Neutrophil (primary cell): Measurements from ENCODE around the gene KMT2D.

ENCODE experiments used
- H3K27ac ChIP-seq: fragments of 200-600 bp; sonication (generic); 2 replicates; pipeline ENCODE4 v1.5.1; 2016; ENCODE audit warnings: mild to moderate bottlenecking, moderate library complexity
- H3K27me3 ChIP-seq: fragments of 200-600 bp; sonication (generic); 2 replicates; pipeline ENCODE4 v1.6.0; 2016; ENCODE audit warnings: mild to moderate bottlenecking
- H3K36me3 ChIP-seq: fragments of 200-600 bp; sonication (generic); 2 replicates; pipeline ENCODE4 v1.5.1; 2017
- H3K4me1 ChIP-seq, 2 experiments: fragments of 200-600 bp in 1 of 2; sonication (generic) in 1 of 2; 1 replicate in 1 of 2; 2 replicates in 1 of 2; pipeline versions ENCODE4 v1.5.1 to v1.6.1; 2013 to 2016; ENCODE audit warnings: low read depth in 1 of 2, low read length in 1 of 2, mild to moderate bottlenecking in 1 of 2, moderate library complexity in 1 of 2; ENCODE audit not compliant: control insufficient read depth in 1 of 2, insufficient read depth in 1 of 2
- H3K4me3 ChIP-seq, 2 experiments: fragments of 200-600 bp in 1 of 2; sonication (generic) in 1 of 2; 1 replicate in 1 of 2; 2 replicates in 1 of 2; pipeline ENCODE4 v1.5.1; 2013 to 2016; ENCODE audit warnings: low read depth in 1 of 2, low read length in 1 of 2, mild to moderate bottlenecking in 1 of 2, moderate library complexity in 1 of 2
- H3K9me3 ChIP-seq: fragments of 200-600 bp; sonication (generic); 2 replicates; pipeline ENCODE4 v1.5.1; 2016
- TF ChIP-seq, protein P1 (sequence below): fragments of 200-600 bp; sonication (generic); IDR thresholded peaks from 2 replicates; pipeline ENCODE4 v1.5.1; 2016; ENCODE audit warnings: antibody characterized with exemption

Gene KMT2D

DNA sequence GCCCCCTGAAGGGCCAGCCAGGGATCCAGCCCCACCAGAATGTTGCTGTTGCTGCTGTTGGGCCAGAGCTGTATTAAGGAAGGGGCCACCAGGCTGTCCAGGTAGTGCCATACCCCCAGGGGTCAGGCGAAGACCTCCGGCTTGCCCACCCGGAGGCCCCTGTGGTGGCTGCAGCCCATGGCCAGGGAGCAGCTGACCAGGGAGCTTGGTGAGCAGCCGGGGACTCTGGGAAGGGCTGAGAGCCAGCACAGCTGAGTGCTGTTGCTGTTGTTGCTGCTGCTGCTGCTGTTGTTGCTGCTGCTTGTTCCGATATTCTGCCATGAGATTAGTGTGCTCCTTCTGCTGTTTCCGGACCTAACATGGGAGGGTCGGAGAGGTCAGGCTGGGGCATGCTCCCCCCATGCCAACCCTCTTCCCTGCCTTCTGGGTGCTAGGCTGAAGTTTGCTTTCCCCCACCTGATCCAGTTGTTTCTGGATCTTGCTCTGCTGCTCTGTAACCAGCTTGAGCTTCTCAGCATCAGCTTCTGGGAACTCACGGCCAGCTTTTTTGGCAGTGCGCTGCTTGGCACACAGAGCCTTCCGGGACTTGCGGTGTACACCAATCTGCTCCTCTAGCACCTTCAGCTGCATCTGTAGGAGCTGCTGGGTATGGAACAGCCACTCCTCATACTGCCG is 26.8 kb downstream of the KMT2D start:
- Histone ChIP-seq H3K27me3 (no peaks in the 10 kb centered on the region), H3K4me3 (no peak overlapping the region), H3K9me3 (no peaks in the 10 kb centered on the region), H3K27ac (no peak overlapping the region), H3K36me3 (peaks cover 97% of the 10 kb centered on the region), H3K4me1 (peaks cover 22 to 25% of the 10 kb centered on the region in 2 experiments)
- TF ChIP-seq, protein P1, sequence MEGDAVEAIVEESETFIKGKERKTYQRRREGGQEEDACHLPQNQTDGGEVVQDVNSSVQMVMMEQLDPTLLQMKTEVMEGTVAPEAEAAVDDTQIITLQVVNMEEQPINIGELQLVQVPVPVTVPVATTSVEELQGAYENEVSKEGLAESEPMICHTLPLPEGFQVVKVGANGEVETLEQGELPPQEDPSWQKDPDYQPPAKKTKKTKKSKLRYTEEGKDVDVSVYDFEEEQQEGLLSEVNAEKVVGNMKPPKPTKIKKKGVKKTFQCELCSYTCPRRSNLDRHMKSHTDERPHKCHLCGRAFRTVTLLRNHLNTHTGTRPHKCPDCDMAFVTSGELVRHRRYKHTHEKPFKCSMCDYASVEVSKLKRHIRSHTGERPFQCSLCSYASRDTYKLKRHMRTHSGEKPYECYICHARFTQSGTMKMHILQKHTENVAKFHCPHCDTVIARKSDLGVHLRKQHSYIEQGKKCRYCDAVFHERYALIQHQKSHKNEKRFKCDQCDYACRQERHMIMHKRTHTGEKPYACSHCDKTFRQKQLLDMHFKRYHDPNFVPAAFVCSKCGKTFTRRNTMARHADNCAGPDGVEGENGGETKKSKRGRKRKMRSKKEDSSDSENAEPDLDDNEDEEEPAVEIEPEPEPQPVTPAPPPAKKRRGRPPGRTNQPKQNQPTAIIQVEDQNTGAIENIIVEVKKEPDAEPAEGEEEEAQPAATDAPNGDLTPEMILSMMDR = no peak

DNA sequence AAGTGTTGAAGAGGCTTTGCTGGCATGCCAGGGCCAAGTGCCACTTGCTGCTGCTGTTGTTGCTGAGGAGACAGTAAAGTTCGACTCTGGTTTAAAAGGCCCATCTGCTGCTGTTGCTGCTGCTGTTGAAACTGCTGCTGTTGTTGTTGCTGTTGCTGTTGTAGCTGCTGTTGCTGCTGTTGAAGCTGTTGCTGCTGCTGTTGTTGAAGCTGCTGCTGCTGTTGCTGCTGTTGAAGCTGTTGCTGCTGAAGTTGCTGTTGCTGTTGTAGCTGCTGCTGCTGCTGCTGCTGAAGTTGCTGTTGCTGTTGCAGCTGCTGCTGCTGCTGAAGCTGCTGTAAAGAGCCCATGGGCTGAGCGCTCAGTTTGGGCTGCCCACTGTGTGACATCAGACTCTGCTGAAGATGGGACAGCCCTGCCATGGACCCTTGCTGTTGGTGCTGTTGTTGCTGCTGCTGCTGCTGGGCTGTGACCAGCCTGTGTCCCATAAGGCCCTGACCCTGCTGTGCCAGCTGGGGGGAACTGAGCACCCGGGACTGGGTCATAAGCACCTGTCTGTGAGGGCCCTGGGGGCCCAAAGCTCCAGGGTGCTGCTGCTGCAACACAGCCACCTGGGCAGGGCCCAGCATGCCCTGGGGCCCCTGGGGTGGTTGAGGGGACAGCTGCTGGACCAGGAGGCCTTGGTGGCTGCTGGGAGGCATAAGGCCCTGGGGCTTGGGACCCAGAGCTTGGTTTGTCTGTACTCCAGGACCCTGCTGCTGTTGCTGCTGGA is 27.7 kb downstream of the KMT2D start:
- no peak overlapping the region for H3K27ac ChIP-seq
- no peaks in the 10 kb centered on the region for H3K9me3 ChIP-seq
- peaks cover 31 to 34% of the 10 kb centered on the region in 2 experiments for H3K4me1 ChIP-seq
- H3K4me3 ChIP-seq = no peak overlapping the region
- peaks cover 97% of the 10 kb centered on the region for H3K36me3 ChIP-seq
- H3K27me3 ChIP-seq = no peaks in the 10 kb centered on the region
- TF ChIP-seq, protein P1 = no peak

DNA sequence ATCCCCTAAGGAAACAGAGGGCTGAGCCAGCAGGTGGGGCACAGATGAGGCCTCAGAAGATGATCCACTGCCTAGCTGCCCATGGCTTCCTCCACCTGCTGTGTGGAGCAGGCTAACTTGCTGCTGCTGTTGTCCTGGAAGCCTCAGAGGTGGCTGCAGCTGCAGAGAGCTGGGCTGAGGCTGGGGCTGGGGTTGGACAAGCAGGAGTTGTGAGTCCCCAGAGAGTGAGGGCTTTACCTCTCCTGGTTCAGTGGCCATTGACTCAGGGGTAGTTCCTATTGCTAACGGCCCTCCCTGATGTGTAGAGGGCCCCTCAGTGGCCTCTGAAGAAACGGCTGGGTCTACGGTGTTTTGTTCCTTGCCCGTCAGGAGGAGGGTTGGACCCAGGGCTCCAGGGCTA is 28.3 kb downstream of the KMT2D start:
- Histone ChIP-seq H3K4me3 (no peak overlapping the region), H3K27ac (no peak overlapping the region), H3K27me3 (no peaks in the 10 kb centered on the region), H3K36me3 (peaks cover 97% of the 10 kb centered on the region), H3K9me3 (no peaks in the 10 kb centered on the region), H3K4me1 (peaks cover 32 to 35% of the 10 kb centered on the region in 2 experiments)
- TF ChIP-seq, protein P1 = no peak

DNA sequence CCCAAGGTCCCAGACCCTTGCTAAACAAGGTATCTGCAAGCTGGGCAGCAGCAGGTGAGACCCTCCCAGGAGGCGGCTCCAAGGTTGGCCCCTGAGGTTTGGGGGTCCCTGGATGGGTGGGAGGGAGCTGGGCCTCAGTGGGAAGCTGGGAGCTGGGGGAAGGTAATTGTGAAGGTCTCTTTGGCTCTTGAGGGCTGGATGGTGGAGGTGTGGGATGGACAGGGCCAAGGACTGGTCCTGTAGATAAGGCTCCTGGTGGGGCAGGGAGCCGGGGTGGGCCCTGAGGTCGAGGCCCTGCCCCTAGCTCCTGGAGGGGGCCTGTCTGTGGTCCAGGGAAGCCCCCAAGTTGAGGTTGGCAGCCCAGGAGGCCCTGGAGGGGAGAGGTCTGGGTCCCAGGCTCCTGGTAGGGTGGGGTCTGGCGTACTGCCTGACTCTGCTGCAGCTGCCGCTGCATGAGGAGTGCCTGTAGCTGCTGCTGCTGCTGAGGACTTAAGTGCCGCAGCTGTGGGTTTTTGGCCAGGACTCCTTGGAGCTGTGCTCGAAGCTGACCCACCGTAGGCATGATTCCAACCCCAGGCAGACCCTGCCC is 28.9 kb downstream of the KMT2D start:
- TF ChIP-seq, protein P1 = no peak
- Histone ChIP-seq H3K36me3 (peaks cover 97% of the 10 kb centered on the region), H3K27me3 (no peaks in the 10 kb centered on the region), H3K4me3 (no peak overlapping the region), H3K9me3 (no peaks in the 10 kb centered on the region), H3K27ac (no peak overlapping the region), H3K4me1 (peaks cover 32 to 35% of the 10 kb centered on the region in 2 experiments)

DNA sequence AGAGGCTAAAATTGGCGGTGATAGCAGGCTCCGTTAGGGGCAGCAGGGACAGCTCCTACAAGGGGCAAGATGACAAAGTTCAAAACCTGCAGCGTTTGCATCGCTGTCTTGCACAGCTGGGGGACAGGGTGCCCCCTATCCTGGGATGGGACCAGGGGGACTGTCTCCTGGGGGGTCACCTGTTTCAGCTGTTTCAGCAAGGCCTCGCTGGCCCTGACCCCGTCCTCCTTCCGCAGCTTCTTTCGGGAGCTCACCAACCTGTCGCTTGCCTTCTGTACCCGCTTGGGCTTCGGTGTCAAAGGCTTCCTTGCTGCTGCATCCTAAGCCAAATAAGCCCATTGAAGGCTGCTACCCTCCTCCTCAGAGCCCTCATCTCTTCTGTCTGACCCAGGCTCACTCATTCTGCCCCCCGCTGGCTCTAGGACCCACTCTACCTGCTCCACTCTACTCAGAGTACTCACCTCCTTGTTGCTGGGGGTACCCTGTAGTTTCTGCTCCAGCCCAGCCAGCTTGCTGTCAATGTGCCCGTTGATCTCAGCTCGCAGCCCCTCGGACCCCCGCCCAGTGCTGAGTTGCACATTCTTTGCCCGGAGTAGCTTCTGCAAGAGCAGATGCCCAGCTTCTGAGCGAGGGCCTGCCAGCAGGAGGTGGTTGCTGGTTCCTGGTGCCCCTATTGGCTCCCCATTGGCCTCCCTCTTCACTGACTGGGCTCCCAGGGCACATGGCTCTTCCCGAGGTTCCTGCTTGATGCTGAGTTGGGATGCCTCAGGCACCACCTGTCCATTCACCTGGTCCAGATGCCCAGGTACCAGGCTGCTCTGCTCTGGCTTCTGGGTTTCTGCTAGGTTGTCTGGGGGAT is 29.7 kb downstream of the KMT2D start:
- Histone ChIP-seq H3K4me3 (no peak overlapping the region), H3K36me3 (peaks cover 100% of the 10 kb centered on the region), H3K27me3 (no peaks in the 10 kb centered on the region), H3K4me1 (peaks cover 31 to 32% of the 10 kb centered on the region in 2 experiments), H3K9me3 (no peaks in the 10 kb centered on the region), H3K27ac (no peak overlapping the region)
- TF ChIP-seq, protein P1 = no peak
